Stimulated activated CD4-positive, alpha-beta T cell treated with anti-CD3 and anti-CD28 coated beads, TNF-alpha, amount 100 ng/mL, for 24 hours (primary cell): Measurements from ENCODE around the gene ZC3H7B.
A peak's percentile ranks its signal among the peaks of the same experiment; 100 is the strongest.
"Not testable (repeated sequence)": the region's sequence is repeated elsewhere in the genome, so short reads cannot be mapped to it uniquely, and the experiment has no call there.

Experiments
- DNase-seq, 3 experiments: peaks; one replicate each; pipeline ENCODE4 v3.0.0-alpha.2; 2020; ENCODE audit warnings: low read depth in 3 of 3

ZC3H7B gene

GRCh38 chr22:41285820-41286638, 15.3 kb upstream of the ZC3H7B start, which contains the start of gene RANGAP1:
Gene RANGAP1, minus strand, starts transcription at chr22:41286187. Its CDS starts 5,143 bp downstream, at chr22:41281044.
- DNase-seq = peak; percentile 97 to 98 (median 98)

GRCh38 chr22:41286639-41287091, 14.7 kb upstream of the ZC3H7B start:
- DNase-seq = peak in 2 of 3 experiments; percentile 25 to 27

- no peak for DNase-seq
These were observed 12.9 kb upstream of the ZC3H7B start for GRCh38 chr22:41288245-41288946.

- DNase-seq = no peak
These were observed 11.7 kb upstream of the ZC3H7B start for GRCh38 chr22:41289671-41290070.

GRCh38 chr22:41290262-41291221, 10.8 kb upstream of the ZC3H7B start:
- no peak for DNase-seq

GRCh38 chr22:41294816-41295215, 6.5 kb upstream of the ZC3H7B start:
- not testable (repeated sequence) for DNase-seq

GRCh38 chr22:41296826-41297667, 4.3 kb upstream of the ZC3H7B start:
- DNase-seq = no peak

GRCh38 chr22:41300661-41301060, 664 bp upstream of the ZC3H7B start:
- no peak for DNase-seq

- peak in 1 of 3 experiments; percentile 7 for DNase-seq
These were observed 869 bp downstream of the ZC3H7B start for GRCh38 chr22:41302021-41302767.

GRCh38 chr22:41302811-41303210, 1.5 kb downstream of the ZC3H7B start:
- DNase-seq = no peak

GRCh38 chr22:41305646-41306045, 4.3 kb downstream of the ZC3H7B start:
- DNase-seq = no peak

- no peak for DNase-seq
These were observed 6.7 kb downstream of the ZC3H7B start for GRCh38 chr22:41308054-41308453.

GRCh38 chr22:41308544-41308947, 7.2 kb downstream of the ZC3H7B start:
- DNase-seq = no peak

- DNase-seq = no peak
These were observed 9.0 kb downstream of the ZC3H7B start for GRCh38 chr22:41310336-41310735.

- DNase-seq = no peak
These were observed 10.2 kb downstream of the ZC3H7B start for GRCh38 chr22:41311487-41311886.

GRCh38 chr22:41314821-41315220, 13.5 kb downstream of the ZC3H7B start:
- DNase-seq = no peak

GRCh38 chr22:41315586-41315985, 14.3 kb downstream of the ZC3H7B start:
- DNase-seq = no peak

- DNase-seq = no peak
These were observed 19.3 kb downstream of the ZC3H7B start for GRCh38 chr22:41320416-41321240.
